ENCODE results near the gene CSTF2.

Gene CSTF2

DNA sequence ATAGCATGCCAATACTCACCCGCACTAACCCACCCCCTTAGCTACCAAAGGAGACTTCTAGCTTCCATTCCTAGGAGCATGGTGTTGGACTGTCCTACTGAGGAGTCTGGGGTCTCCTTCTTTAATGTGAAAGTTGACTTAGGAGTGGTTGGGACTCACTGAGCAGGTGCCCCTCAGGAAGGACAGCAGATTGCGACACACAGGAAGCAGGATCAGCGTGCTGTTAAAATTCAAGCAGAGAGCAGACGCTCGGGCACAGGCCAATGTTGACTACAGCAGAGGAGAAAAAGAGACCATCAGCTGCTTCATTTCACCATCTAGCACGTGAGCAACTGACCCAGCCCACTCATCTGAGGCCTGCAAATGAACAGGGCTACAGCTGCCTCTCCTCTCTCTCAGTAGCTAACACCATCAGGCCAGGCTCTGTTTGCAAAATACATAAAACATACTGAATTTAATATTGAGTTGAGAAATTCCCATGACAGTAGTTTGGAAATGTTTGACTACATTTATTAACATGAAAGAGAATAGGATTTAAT is 43.2 kb downstream of the CSTF2 start:
- Histone ChIP-seq H3K9me3 (ENCODE audit: insufficient read depth, low read depth, low read length) (no peaks in the 10 kb centered on the region), H3F3A (ENCODE audit: low read depth) (no peaks in the 10 kb centered on the region), H4K20me1 (ENCODE audit: insufficient read depth, low read length, poor library complexity, severe bottlenecking) (no peaks in the 10 kb centered on the region), H3K9ac (ENCODE audit: low read depth, low read length, poor library complexity, severe bottlenecking) (no peak overlapping the region), H3K36me3 (ENCODE audit: insufficient read depth, low read length) (no peaks in the 10 kb centered on the region), H3K4me2 (ENCODE audit: low read depth, low read length, poor library complexity, severe bottlenecking) (no peak overlapping the region), H2AFZ (ENCODE audit: low read length) (no peak overlapping the region), H3K9me2 (replicated peaks; ENCODE audit: low read depth, low read length) (no peaks in the 10 kb centered on the region), H3K4me1 (ENCODE audit: insufficient read depth, low read length, poor library complexity, severe bottlenecking) (no peaks in the 10 kb centered on the region), H3K27me3 (ENCODE audit: insufficient read depth, low read length, poor library complexity, severe bottlenecking) (no peaks in the 10 kb centered on the region), H3K4me3 (ENCODE audit: low read length, poor library complexity, severe bottlenecking) (no peak overlapping the region), H3K79me2 (ENCODE audit: insufficient read depth, low read length) (no peaks in the 10 kb centered on the region)
- TF ChIP-seq, protein P1, sequence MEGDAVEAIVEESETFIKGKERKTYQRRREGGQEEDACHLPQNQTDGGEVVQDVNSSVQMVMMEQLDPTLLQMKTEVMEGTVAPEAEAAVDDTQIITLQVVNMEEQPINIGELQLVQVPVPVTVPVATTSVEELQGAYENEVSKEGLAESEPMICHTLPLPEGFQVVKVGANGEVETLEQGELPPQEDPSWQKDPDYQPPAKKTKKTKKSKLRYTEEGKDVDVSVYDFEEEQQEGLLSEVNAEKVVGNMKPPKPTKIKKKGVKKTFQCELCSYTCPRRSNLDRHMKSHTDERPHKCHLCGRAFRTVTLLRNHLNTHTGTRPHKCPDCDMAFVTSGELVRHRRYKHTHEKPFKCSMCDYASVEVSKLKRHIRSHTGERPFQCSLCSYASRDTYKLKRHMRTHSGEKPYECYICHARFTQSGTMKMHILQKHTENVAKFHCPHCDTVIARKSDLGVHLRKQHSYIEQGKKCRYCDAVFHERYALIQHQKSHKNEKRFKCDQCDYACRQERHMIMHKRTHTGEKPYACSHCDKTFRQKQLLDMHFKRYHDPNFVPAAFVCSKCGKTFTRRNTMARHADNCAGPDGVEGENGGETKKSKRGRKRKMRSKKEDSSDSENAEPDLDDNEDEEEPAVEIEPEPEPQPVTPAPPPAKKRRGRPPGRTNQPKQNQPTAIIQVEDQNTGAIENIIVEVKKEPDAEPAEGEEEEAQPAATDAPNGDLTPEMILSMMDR (conservative IDR thresholded peaks at IDR 0.05; ENCODE audit: low read length), result no peak
- no peak for TF ChIP-seq EZH2phosphoT487 (IDR thresholded peaks at IDR 0.05; ENCODE audit: borderline replicate concordance)

DNA sequence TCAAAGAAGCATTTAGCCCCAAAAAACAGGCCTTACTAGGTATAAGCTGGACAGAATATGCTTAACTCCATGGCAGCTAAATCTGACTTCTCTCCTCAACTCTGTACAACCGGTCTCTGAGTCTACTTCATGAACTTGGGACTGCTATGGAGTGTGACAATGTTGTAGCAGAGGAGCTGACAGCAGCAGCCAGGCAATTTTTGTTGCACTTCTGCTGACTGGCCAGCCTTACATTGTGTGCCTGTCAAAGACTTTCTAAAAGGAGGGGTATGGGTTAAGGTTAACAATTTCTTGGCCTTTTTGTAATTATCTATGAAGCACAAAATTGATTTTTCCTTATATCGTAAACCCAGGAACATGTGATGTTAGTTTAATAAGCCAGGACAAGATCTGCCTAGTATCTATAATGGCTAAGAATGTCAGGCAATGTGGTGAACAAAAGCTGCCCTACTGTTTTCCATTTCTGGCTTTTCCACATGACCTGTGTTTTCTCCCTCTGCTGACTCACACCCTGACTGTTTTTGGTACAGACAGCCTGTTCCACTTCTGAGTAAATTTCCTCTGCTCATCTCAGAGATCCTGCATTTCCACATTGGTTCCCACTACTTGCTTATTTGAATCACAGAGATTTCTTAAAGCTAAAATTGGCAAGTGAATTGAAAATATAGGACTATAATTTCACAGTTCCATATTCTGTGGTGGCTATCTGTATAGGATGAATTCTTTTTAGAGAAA is 44.6 kb downstream of the CSTF2 start:
- H3K4me2 ChIP-seq (ENCODE audit: low read depth, low read length, poor library complexity, severe bottlenecking), result no peak overlapping the region
- no peaks in the 10 kb centered on the region for H3K4me1 ChIP-seq (ENCODE audit: insufficient read depth, low read length, poor library complexity, severe bottlenecking)
- no peaks in the 10 kb centered on the region for H3K27me3 ChIP-seq (ENCODE audit: insufficient read depth, low read length, poor library complexity, severe bottlenecking)
- TF ChIP-seq EZH2phosphoT487 (IDR thresholded peaks at IDR 0.05; ENCODE audit: borderline replicate concordance), result no peak
- TF ChIP-seq, protein P1 (conservative IDR thresholded peaks at IDR 0.05; ENCODE audit: low read length), result no peak
- H3K9ac ChIP-seq (ENCODE audit: low read depth, low read length, poor library complexity, severe bottlenecking), result no peak overlapping the region
- H3F3A ChIP-seq (ENCODE audit: low read depth), result no peaks in the 10 kb centered on the region
- no peaks in the 10 kb centered on the region for H3K79me2 ChIP-seq (ENCODE audit: insufficient read depth, low read length)
- H3K9me2 ChIP-seq (replicated peaks; ENCODE audit: low read depth, low read length), result no peaks in the 10 kb centered on the region
- no peak overlapping the region for H2AFZ ChIP-seq (ENCODE audit: low read length)
- no peak overlapping the region for H3K4me3 ChIP-seq (ENCODE audit: low read length, poor library complexity, severe bottlenecking)
- no peaks in the 10 kb centered on the region for H4K20me1 ChIP-seq (ENCODE audit: insufficient read depth, low read length, poor library complexity, severe bottlenecking)
- no peaks in the 10 kb centered on the region for H3K9me3 ChIP-seq (ENCODE audit: insufficient read depth, low read depth, low read length)
- no peaks in the 10 kb centered on the region for H3K36me3 ChIP-seq (ENCODE audit: insufficient read depth, low read length)

DNA sequence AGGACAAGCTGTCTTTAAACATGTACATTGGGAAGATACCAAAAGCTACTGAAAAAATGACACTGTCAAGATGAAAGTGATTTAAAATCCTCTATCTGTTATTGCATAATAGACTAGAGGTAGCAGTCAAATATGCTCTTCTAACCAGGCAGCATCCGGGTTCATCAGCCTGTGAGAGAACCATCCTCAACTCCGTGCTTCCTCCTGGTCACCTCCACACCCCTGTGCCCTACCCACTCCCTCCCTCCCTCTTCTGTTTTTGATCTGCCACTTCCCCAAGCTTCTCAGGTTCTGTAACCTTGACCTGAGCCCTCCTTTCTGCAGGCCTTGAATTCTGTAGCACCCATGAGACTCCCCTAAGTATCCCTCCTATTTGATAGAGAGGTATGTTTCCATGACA is 48.1 kb downstream of the CSTF2 start:
- H2AFZ ChIP-seq (ENCODE audit: low read length), result no peak overlapping the region
- no peak overlapping the region for H3K4me3 ChIP-seq (ENCODE audit: low read length, poor library complexity, severe bottlenecking)
- H3K9ac ChIP-seq (ENCODE audit: low read depth, low read length, poor library complexity, severe bottlenecking), result no peak overlapping the region
- no peaks in the 10 kb centered on the region for H3K9me2 ChIP-seq (replicated peaks; ENCODE audit: low read depth, low read length)
- no peaks in the 10 kb centered on the region for H3K9me3 ChIP-seq (ENCODE audit: insufficient read depth, low read depth, low read length)
- TF ChIP-seq EZH2phosphoT487 (IDR thresholded peaks at IDR 0.05; ENCODE audit: borderline replicate concordance), result no peak
- TF ChIP-seq, protein P1 (conservative IDR thresholded peaks at IDR 0.05; ENCODE audit: low read length), result no peak
- H3F3A ChIP-seq (ENCODE audit: low read depth), result no peaks in the 10 kb centered on the region
- H3K4me2 ChIP-seq (ENCODE audit: low read depth, low read length, poor library complexity, severe bottlenecking), result no peak overlapping the region
- H3K27me3 ChIP-seq (ENCODE audit: insufficient read depth, low read length, poor library complexity, severe bottlenecking), result no peaks in the 10 kb centered on the region
- no peaks in the 10 kb centered on the region for H4K20me1 ChIP-seq (ENCODE audit: insufficient read depth, low read length, poor library complexity, severe bottlenecking)
- H3K36me3 ChIP-seq (ENCODE audit: insufficient read depth, low read length), result no peaks in the 10 kb centered on the region
- no peaks in the 10 kb centered on the region for H3K4me1 ChIP-seq (ENCODE audit: insufficient read depth, low read length, poor library complexity, severe bottlenecking)
- no peaks in the 10 kb centered on the region for H3K79me2 ChIP-seq (ENCODE audit: insufficient read depth, low read length)

All from Loucy (cell line).